Effector memory CD4-positive, alpha-beta T cell (primary cell): ENCODE data around the gene AFMID.

Experiments used
- DNase-seq, 3 donors: peaks; one replicate each; pipeline ENCODE4 v3.0.0-alpha.2; 2020
- H3K27ac ChIP-seq: 2 replicates; pipeline ENCODE4 v1.7.0; 2013; ENCODE audit warnings: mild to moderate bottlenecking, low read length, moderate library complexity; ENCODE audit not compliant: insufficient read depth, poor library complexity, severe bottlenecking
- H3K27me3 ChIP-seq: replicated peaks from 2 replicates; pipeline ENCODE4 v1.7.0; 2013; ENCODE audit warnings: mild to moderate bottlenecking, low read length; ENCODE audit not compliant: insufficient read depth, control insufficient read depth, poor library complexity, severe bottlenecking
- H3K36me3 ChIP-seq: 2 replicates; pipeline ENCODE4 v1.7.0; 2013; ENCODE audit warnings: mild to moderate bottlenecking, low read length, moderate library complexity; ENCODE audit not compliant: control insufficient read depth, insufficient read depth
- H3K4me1 ChIP-seq: 2 replicates; pipeline ENCODE4 v1.7.0; 2013; ENCODE audit warnings: low read length, mild to moderate bottlenecking; ENCODE audit not compliant: control insufficient read depth, insufficient read depth, poor library complexity, severe bottlenecking
- H3K4me3 ChIP-seq: 2 replicates; pipeline ENCODE4 v1.7.0; 2013; ENCODE audit warnings: low read length, low read depth, mild to moderate bottlenecking; ENCODE audit not compliant: insufficient read depth, poor library complexity, severe bottlenecking
- H3K9me3 ChIP-seq: 2 replicates; pipeline ENCODE4 v1.7.0; 2013; ENCODE audit warnings: mild to moderate bottlenecking, low read length, moderate library complexity; ENCODE audit not compliant: control insufficient read depth

AFMID gene

GRCh38 chr17:78154903-78155811, 32.0 kb upstream of the AFMID start:
- Histone ChIP-seq H3K9me3 (no peaks in the 10 kb centered on the region), H3K36me3 (no peaks in the 10 kb centered on the region), H3K4me1 (no peaks in the 10 kb centered on the region), H3K4me3 (no peak overlapping the region), H3K27ac (no peak overlapping the region), H3K27me3 (no peaks in the 10 kb centered on the region)
- no peak for DNase-seq

- Histone ChIP-seq H3K36me3 (no peaks in the 10 kb centered on the region), H3K4me1 (no peaks in the 10 kb centered on the region), H3K4me3 (no peak overlapping the region), H3K9me3 (no peaks in the 10 kb centered on the region), H3K27ac (no peak overlapping the region), H3K27me3 (no peaks in the 10 kb centered on the region)
- no peak for DNase-seq
These were observed 27.5 kb upstream of the AFMID start for GRCh38 chr17:78159575-78160158.

- Histone ChIP-seq H3K4me3 (no peak overlapping the region), H3K27me3 (no peaks in the 10 kb centered on the region), H3K4me1 (peaks cover under 1% of the 10 kb centered on the region), H3K36me3 (no peaks in the 10 kb centered on the region), H3K27ac (no peak overlapping the region), H3K9me3 (no peaks in the 10 kb centered on the region)
- no peak for DNase-seq
These were observed 23.0 kb upstream of the AFMID start for GRCh38 chr17:78163881-78164747.

GRCh38 chr17:78164748-78165607, 22.2 kb upstream of the AFMID start:
- H3K27me3 ChIP-seq = no peaks in the 10 kb centered on the region
- no peak overlapping the region for H3K27ac ChIP-seq
- peaks cover 9% of the 10 kb centered on the region for H3K4me1 ChIP-seq
- H3K9me3 ChIP-seq = no peaks in the 10 kb centered on the region
- DNase-seq = no peak
- H3K36me3 ChIP-seq = no peaks in the 10 kb centered on the region
- no peak overlapping the region for H3K4me3 ChIP-seq

GRCh38 chr17:78166416-78166815, 20.7 kb upstream of the AFMID start:
- no peak overlapping the region for H3K27ac ChIP-seq
- no peaks in the 10 kb centered on the region for H3K9me3 ChIP-seq
- H3K36me3 ChIP-seq = peaks cover 5% of the 10 kb centered on the region
- H3K27me3 ChIP-seq = no peaks in the 10 kb centered on the region
- no peak overlapping the region for H3K4me3 ChIP-seq
- H3K4me1 ChIP-seq = peaks cover 10% of the 10 kb centered on the region
- no peak for DNase-seq

GRCh38 chr17:78168242-78168902, 18.8 kb upstream of the AFMID start, which contains the start of gene SYNGR2:
TSS of gene SYNGR2 (plus strand) at chr17:78168581. CDS start at chr17:78168617, 36 bp downstream.
- H3K27ac ChIP-seq = peak within 1 kb of the TSS; percentile 85
- peak within 1 kb of the TSS; percentile 57 for H3K4me3 ChIP-seq
- H3K27me3 ChIP-seq = no peaks in the 10 kb centered on the region
- peaks cover 22% of the 10 kb centered on the region for H3K4me1 ChIP-seq
- H3K36me3 ChIP-seq = peaks cover 7% of the 10 kb centered on the region
- DNase-seq = peak; percentile 71 to 77 (median 72)
- H3K9me3 ChIP-seq = no peaks in the 10 kb centered on the region

GRCh38 chr17:78168903-78169793, 18.0 kb upstream of the AFMID start:
- H3K36me3 ChIP-seq = peaks cover 7% of the 10 kb centered on the region
- no peaks in the 10 kb centered on the region for H3K9me3 ChIP-seq
- H3K27me3 ChIP-seq = no peaks in the 10 kb centered on the region
- peak overlapping the region; percentile 57 for H3K4me3 ChIP-seq
- DNase-seq = peak; percentile 59 to 65 (median 62)
- peak overlapping the region; percentile 85 for H3K27ac ChIP-seq
- peaks cover 30% of the 10 kb centered on the region for H3K4me1 ChIP-seq

GRCh38 chr17:78170692-78171590, 16.2 kb upstream of the AFMID start:
- peaks cover 7% of the 10 kb centered on the region for H3K36me3 ChIP-seq
- no peak overlapping the region for H3K27ac ChIP-seq
- no peak overlapping the region for H3K4me3 ChIP-seq
- H3K27me3 ChIP-seq = no peaks in the 10 kb centered on the region
- H3K4me1 ChIP-seq = peaks cover 35% of the 10 kb centered on the region
- no peaks in the 10 kb centered on the region for H3K9me3 ChIP-seq
- DNase-seq = no peak
